ENCODE results near the gene MDGA2. TPM values are rescaled to one million over a fixed set of nuclear protein-coding genes. Genes with fewer than 3 reads are reported as not detected.

Gene MDGA2
- total and polyA plus RNA-seq, 2 of the 4 experiments (the other 2 are of a cell fraction) = 0.02 TPM; not detected in 1

DNA sequence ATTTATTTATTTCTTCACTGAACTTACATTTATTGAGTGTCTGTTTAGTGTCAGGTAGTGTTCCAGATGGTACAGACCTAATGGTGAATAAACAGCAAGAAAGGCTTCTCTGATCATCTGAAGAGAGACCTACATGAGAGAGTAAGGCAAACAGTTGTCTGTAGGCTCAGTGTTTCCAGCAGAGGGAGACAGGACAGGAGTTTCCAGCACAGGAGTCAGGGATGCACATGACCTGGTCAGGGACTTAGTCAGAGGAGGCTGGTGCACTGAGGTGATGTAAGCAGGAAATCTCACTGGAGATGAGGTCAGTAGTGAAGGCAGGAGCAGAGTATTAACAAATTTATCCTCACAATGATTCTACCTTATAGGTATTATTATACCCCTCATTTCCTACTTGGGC lies 233.2 kb downstream of the MDGA2 start:
- BruUV-seq (replicated peaks) = no TSS peak
- intact Hi-C loops (cut with micrococcal nuclease) = no loop called here
- H3K56ac ChIP-seq (ENCODE audit: extremely low read depth, insufficient read depth, low read length) = no peak overlapping the region

More for the DNA sequence above, 233.2 kb downstream of the MDGA2 start:
- H4K20me1 ChIP-seq (ENCODE audit: insufficient read depth, low read length) = no peaks in the 10 kb centered on the region
- H4K8ac ChIP-seq (ENCODE audit: low read depth in 2 of 2, low read length in 2 of 2) = no peak overlapping the region
- TF ChIP-seq, protein P1, sequence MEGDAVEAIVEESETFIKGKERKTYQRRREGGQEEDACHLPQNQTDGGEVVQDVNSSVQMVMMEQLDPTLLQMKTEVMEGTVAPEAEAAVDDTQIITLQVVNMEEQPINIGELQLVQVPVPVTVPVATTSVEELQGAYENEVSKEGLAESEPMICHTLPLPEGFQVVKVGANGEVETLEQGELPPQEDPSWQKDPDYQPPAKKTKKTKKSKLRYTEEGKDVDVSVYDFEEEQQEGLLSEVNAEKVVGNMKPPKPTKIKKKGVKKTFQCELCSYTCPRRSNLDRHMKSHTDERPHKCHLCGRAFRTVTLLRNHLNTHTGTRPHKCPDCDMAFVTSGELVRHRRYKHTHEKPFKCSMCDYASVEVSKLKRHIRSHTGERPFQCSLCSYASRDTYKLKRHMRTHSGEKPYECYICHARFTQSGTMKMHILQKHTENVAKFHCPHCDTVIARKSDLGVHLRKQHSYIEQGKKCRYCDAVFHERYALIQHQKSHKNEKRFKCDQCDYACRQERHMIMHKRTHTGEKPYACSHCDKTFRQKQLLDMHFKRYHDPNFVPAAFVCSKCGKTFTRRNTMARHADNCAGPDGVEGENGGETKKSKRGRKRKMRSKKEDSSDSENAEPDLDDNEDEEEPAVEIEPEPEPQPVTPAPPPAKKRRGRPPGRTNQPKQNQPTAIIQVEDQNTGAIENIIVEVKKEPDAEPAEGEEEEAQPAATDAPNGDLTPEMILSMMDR (conservative IDR thresholded peaks at IDR 0.05; ENCODE audit: low read depth, low read length) = no peak
- TF ChIP-seq FOS (IDR thresholded peaks at IDR 0.05; ENCODE audit: low read depth, low read length) (no peak), BHLHE40 (IDR thresholded peaks at IDR 0.05; ENCODE audit: low read depth, low read length) (no peak), CEBPB (IDR thresholded peaks at IDR 0.05; ENCODE audit: low read depth, low read length) (no peak), MAFK (IDR thresholded peaks at IDR 0.05; ENCODE audit: low read depth, low read length) (no peak), NFE2L2 (IDR thresholded peaks at IDR 0.05; ENCODE audit: low read depth, low read length) (no peak), CHD1 (IDR thresholded peaks at IDR 0.05; ENCODE audit: low read depth, low read length) (no peak), MXI1 (IDR thresholded peaks at IDR 0.05; ENCODE audit: borderline replicate concordance, low read depth, low read length) (no peak), RCOR1 (IDR thresholded peaks at IDR 0.05; ENCODE audit: insufficient replicate concordance, low read length) (no peak), MAZ (IDR thresholded peaks at IDR 0.05; ENCODE audit: borderline replicate concordance, low read depth, low read length) (no peak), RFX5 (IDR thresholded peaks at IDR 0.05; ENCODE audit: low read depth, low read length) (no peak), POLR2A (IDR thresholded peaks at IDR 0.05; ENCODE audit: low read depth, low read length) (no peak), RAD21 (IDR thresholded peaks at IDR 0.05; ENCODE audit: low read length) (no peak), SMC3 (IDR thresholded peaks at IDR 0.05; ENCODE audit: low read depth, low read length) (no peak)
- TF ChIP-seq, protein P2, sequence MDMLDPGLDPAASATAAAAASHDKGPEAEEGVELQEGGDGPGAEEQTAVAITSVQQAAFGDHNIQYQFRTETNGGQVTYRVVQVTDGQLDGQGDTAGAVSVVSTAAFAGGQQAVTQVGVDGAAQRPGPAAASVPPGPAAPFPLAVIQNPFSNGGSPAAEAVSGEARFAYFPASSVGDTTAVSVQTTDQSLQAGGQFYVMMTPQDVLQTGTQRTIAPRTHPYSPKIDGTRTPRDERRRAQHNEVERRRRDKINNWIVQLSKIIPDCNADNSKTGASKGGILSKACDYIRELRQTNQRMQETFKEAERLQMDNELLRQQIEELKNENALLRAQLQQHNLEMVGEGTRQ (IDR thresholded peaks at IDR 0.05; ENCODE audit: low read depth, low read length) = no peak
- TF ChIP-seq, protein P3, sequence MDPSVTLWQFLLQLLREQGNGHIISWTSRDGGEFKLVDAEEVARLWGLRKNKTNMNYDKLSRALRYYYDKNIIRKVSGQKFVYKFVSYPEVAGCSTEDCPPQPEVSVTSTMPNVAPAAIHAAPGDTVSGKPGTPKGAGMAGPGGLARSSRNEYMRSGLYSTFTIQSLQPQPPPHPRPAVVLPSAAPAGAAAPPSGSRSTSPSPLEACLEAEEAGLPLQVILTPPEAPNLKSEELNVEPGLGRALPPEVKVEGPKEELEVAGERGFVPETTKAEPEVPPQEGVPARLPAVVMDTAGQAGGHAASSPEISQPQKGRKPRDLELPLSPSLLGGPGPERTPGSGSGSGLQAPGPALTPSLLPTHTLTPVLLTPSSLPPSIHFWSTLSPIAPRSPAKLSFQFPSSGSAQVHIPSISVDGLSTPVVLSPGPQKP (IDR thresholded peaks at IDR 0.05; ENCODE audit: borderline replicate concordance, low read depth, low read length) = no peak
- peaks cover 5% of the 10 kb centered on the region; the same call in 1 of the 2 replicates for H3K9me3 ChIP-seq (ENCODE audit: control insufficient read depth, insufficient read depth, low read length)
- H2BK120ac ChIP-seq (ENCODE audit: low read depth, low read length) = no peak overlapping the region
- no peak overlapping the region for H3K4me3 ChIP-seq (ENCODE audit: insufficient read depth, low read depth, low read length)
- H3K23ac ChIP-seq (ENCODE audit: low read depth, low read length) = no peak overlapping the region
- no peaks in the 10 kb centered on the region for H3K79me1 ChIP-seq (ENCODE audit: low read depth in 1 of 2, low read length in 2 of 2)
- no peaks in the 10 kb centered on the region for H3K36me3 ChIP-seq (ENCODE audit: control insufficient read depth, insufficient read depth, low read length)
- no peak for ATAC-seq (ENCODE audit: low read depth)
- no peak overlapping the region for H2BK20ac ChIP-seq (ENCODE audit: low read depth, low read length)
- H3K27me3 ChIP-seq (ENCODE audit: control insufficient read depth, insufficient read depth, low read length) = no peaks in the 10 kb centered on the region
- CTCF ChIA-PET = no interaction called here
- H3K4ac ChIP-seq (ENCODE audit: low read depth, low read length) = no peak overlapping the region
- H3K4me2 ChIP-seq (ENCODE audit: low read depth, low read length) = no peak overlapping the region
- no peak overlapping the region for H2AK5ac ChIP-seq (ENCODE audit: low read depth, low read length)
- no peak overlapping the region for H3K27ac ChIP-seq (ENCODE audit: insufficient read depth, low read length)
- H3K4me1 ChIP-seq (ENCODE audit: control insufficient read depth, insufficient read depth, low read length) = no peaks in the 10 kb centered on the region
- in situ Hi-C loops (cut with MboI; ENCODE audit: low sequenced_read_pairs) (no loop called here), dilution Hi-C loops (cut with HindIII; ENCODE audit: low sequenced_read_pairs, unreplicated experiment) (no loop called here)
- H3K9me1 ChIP-seq (ENCODE audit: insufficient read depth, low read length) = no peaks in the 10 kb centered on the region
- H2BK15ac ChIP-seq (ENCODE audit: low read depth, low read length) = no peak overlapping the region
- no peak overlapping the region for H3K14ac ChIP-seq (replicated peaks; ENCODE audit: low read depth, low read length)
- H3K18ac ChIP-seq (ENCODE audit: low read depth, low read length) = no peak overlapping the region
- no peak overlapping the region for H2AK9ac ChIP-seq (replicated peaks; ENCODE audit: low read depth, low read length, poor library complexity)
- DNase-seq = no peak
- no peak overlapping the region for H3K9ac ChIP-seq (ENCODE audit: low read depth, low read length)
- H2AFZ ChIP-seq (replicated peaks; ENCODE audit: low read length, poor library complexity) = no peak overlapping the region
- POLR2A ChIA-PET (ENCODE audit: unreplicated experiment) = no interaction called here
- no peak overlapping the region for H4K5ac ChIP-seq (ENCODE audit: low read depth, low read length)
- H2BK5ac ChIP-seq (ENCODE audit: low read depth, low read length, poor library complexity, severe bottlenecking) = no peak overlapping the region
- no peak overlapping the region for H4K91ac ChIP-seq (ENCODE audit: insufficient read depth, low read depth, low read length)

Measured in IMR-90 (cell line).